ENCODE results near the gene SKAP2. TPM values are rescaled to one million over a fixed set of nuclear protein-coding genes. Genes with fewer than 3 reads are reported as not detected.

The SKAP2 gene
- total RNA-seq, 6 donors from 2014 or later: 21.7 to 57.2 (median 32.6) TPM

DNA sequence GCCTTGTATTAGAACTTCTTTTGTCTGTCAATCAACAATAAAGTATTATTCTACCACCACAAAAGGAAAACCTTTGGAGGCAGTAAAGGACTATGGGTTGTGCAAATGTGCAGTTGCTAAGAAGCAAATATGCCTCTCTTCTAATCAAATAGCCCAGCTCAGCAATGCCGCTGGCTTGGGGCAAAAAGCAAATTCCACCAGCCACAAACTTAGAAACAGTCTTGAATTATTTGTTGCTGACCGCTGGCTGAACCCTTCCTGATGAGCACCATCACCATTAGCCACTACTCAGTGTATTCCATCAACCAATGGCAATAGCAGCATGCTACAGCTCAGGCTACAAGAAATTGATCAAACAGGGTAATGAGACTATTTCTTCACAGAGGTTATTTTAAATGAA, 51.0 kb downstream of the SKAP2 start:
- Histone ChIP-seq H3K4me3 (no peak overlapping the region), H3K9me3 (no peaks in the 10 kb centered on the region)

DNA sequence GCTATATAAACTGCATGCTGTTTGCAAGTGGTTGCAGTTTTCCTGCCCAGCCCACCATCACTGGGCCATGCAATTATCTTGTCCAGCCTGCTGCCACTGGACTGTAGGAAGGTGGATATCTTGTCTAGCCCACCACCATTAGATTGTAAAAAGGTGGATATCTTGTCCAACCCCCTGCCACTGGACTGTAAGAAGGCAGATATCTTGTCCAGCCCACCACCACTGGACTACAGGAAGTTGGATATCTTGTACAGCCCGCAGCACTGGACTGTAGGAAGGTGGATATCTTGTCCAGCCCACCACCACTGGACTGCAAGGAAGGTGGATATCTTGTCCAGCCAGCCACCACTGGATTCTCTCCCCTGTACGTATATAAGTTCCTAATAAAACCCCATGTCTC, 69.8 kb downstream of the SKAP2 start:
- H3K27ac ChIP-seq: no peak overlapping the region
- no peaks in the 10 kb centered on the region for H3K9me3 ChIP-seq
- whole genome bisulfite sequencing, 2 donors: 71 to 89% methylated on average over 2 of the region's 2 CpGs
- H3K36me3 ChIP-seq: no peaks in the 10 kb centered on the region
- no peak overlapping the region for H3K4me3 ChIP-seq
- no peak for DNase-seq
- no peak for ATAC-seq (ENCODE audit: low FRiP score in 2 of 2)
- H3K4me1 ChIP-seq: no peaks in the 10 kb centered on the region
- TF ChIP-seq, protein P1, sequence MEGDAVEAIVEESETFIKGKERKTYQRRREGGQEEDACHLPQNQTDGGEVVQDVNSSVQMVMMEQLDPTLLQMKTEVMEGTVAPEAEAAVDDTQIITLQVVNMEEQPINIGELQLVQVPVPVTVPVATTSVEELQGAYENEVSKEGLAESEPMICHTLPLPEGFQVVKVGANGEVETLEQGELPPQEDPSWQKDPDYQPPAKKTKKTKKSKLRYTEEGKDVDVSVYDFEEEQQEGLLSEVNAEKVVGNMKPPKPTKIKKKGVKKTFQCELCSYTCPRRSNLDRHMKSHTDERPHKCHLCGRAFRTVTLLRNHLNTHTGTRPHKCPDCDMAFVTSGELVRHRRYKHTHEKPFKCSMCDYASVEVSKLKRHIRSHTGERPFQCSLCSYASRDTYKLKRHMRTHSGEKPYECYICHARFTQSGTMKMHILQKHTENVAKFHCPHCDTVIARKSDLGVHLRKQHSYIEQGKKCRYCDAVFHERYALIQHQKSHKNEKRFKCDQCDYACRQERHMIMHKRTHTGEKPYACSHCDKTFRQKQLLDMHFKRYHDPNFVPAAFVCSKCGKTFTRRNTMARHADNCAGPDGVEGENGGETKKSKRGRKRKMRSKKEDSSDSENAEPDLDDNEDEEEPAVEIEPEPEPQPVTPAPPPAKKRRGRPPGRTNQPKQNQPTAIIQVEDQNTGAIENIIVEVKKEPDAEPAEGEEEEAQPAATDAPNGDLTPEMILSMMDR (IDR thresholded peaks at IDR 0.05): no peak
- TF ChIP-seq EP300 (IDR thresholded peaks at IDR 0.05) (no peak), POLR2A (IDR thresholded peaks at IDR 0.05) (no peak), POLR2AphosphoS5 (IDR thresholded peaks at IDR 0.05) (no peak)
- no peaks in the 10 kb centered on the region for H3K27me3 ChIP-seq

More for the DNA sequence above, 51.0 kb downstream of the SKAP2 start:
- Histone ChIP-seq H3K27ac (no peak overlapping the region), H3K27me3 (no peaks in the 10 kb centered on the region), H3K4me1 (peaks cover 0 to 4% (median 0%) of the 10 kb centered on the region in 4 donors), H3K36me3 (no peaks in the 10 kb centered on the region)
- DNase-seq (no peak), ATAC-seq (ENCODE audit: low FRiP score in 2 of 2) (peak in 1 of 2 donors; percentile 58)
- 55 to 58% methylated on average over 2 of the region's 2 CpGs for WGBS, 2 donors
- TF ChIP-seq POLR2A (IDR thresholded peaks at IDR 0.05) (no peak), POLR2AphosphoS5 (IDR thresholded peaks at IDR 0.05) (no peak), EP300 (IDR thresholded peaks at IDR 0.05) (no peak)
- TF ChIP-seq, protein P1 (IDR thresholded peaks at IDR 0.05): no peak

DNA sequence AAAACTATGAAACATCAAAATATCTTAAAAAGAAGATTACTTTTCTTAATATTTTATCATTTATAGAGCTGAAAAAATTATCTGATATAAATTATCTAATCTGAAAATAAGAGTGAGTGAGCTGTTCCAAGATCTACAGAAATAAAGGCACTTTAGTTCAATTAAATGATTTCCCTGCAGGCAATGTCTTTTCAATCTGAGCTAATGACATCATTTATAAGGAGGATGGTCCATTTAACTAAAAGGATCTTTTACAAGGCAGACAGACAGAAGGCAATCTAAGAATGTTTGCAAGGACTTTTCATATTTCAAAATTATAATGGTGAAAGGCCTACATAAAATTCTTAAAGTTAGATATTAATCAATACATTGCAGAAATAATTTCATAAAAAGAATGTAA, 71.8 kb downstream of the SKAP2 start:
- Histone ChIP-seq H3K36me3 (no peaks in the 10 kb centered on the region), H3K27ac (no peak overlapping the region), H3K27me3 (no peaks in the 10 kb centered on the region), H3K4me1 (no peaks in the 10 kb centered on the region), H3K4me3 (no peak overlapping the region), H3K9me3 (no peaks in the 10 kb centered on the region)
- DNase-seq: no peak
- ATAC-seq (ENCODE audit: low FRiP score in 2 of 2): no peak
- TF ChIP-seq POLR2A (IDR thresholded peaks at IDR 0.05): no peak
- no peak for TF ChIP-seq EP300 (IDR thresholded peaks at IDR 0.05)
- TF ChIP-seq, protein P1 (IDR thresholded peaks at IDR 0.05): no peak
- TF ChIP-seq POLR2AphosphoS5 (IDR thresholded peaks at IDR 0.05): no peak

DNA sequence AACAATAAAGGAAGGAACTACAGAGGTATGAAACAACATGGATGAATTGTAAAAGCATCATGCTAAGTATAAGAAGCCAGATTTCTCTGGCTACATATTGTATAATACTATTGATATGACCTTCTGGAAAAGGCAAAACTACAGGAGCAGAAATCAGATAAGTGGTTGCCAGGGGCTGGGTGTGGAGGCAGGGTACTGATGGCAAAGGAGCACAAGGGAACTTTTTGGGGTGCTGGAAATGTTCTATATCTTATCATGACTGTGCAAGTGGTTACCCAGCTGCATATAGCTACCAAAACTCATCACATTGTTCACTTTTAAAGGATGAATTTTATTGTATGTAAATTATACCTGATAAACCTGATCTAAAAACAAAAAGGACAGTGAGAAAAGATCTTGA, 72.4 kb downstream of the SKAP2 start:
- TF ChIP-seq, protein P1 (IDR thresholded peaks at IDR 0.05): no peak
- TF ChIP-seq POLR2AphosphoS5 (IDR thresholded peaks at IDR 0.05): no peak
- TF ChIP-seq EP300 (IDR thresholded peaks at IDR 0.05): no peak
- no peak for TF ChIP-seq POLR2A (IDR thresholded peaks at IDR 0.05)
- Histone ChIP-seq H3K27me3 (no peaks in the 10 kb centered on the region), H3K4me3 (no peak overlapping the region), H3K4me1 (no peaks in the 10 kb centered on the region), H3K9me3 (no peaks in the 10 kb centered on the region), H3K27ac (no peak overlapping the region), H3K36me3 (no peaks in the 10 kb centered on the region)
- no peak for ATAC-seq (ENCODE audit: low FRiP score in 2 of 2)
- no peak for DNase-seq

DNA sequence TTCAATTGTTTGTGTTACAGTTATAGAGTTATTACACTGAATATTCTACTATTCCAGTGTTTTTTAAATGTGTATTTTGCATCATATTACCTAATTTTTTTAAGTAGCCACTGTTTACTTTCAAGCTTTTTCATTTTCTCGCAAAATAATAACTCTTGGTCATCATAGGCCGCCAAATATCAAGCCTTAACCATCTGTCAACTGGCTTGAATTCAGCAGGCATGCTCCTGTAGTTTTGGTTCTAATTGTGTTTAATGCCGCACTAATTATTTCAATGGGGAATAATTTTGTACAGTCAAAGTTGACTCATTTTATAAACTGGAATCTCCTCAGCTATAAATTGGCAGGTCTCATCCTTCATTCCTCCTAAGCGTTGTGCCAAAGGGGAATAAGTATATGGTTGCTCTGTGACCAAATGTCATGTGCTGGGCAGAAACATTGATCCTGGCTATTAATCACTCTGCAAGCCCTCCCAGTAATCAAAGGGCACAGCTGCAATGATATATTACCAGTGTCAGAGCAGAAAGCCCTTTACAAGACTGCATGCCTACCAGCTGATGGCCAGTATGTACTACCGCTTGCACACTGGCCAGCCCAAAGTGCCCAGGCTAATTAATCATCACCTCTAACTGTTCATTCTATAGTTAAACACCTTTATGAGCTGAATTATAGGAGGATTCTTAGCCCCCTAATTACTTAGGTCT, 74.8 kb downstream of the SKAP2 start:
- TF ChIP-seq EP300 (IDR thresholded peaks at IDR 0.05) (no peak), POLR2AphosphoS5 (IDR thresholded peaks at IDR 0.05) (no peak), POLR2A (IDR thresholded peaks at IDR 0.05) (no peak)
- TF ChIP-seq, protein P1 (IDR thresholded peaks at IDR 0.05): no peak

More for the DNA sequence above, 74.8 kb downstream of the SKAP2 start:
- Histone ChIP-seq H3K4me3 (no peak overlapping the region), H3K9me3 (no peaks in the 10 kb centered on the region), H3K4me1 (no peaks in the 10 kb centered on the region), H3K27me3 (no peaks in the 10 kb centered on the region), H3K36me3 (no peaks in the 10 kb centered on the region), H3K27ac (no peak overlapping the region)
- DNase-seq: no peak
- ATAC-seq (ENCODE audit: low FRiP score in 2 of 2): no peak
- 93 to 95% methylated on average over 5 of the region's 5 CpGs for WGBS, 2 donors
